Mesendoderm (in vitro differentiated cells): ENCODE results near the gene LCE1B.

ENCODE experiments used
- DNase-seq: peaks from one replicate; pipeline ENCODE4 v3.0.0; 2013
- H2AK5ac ChIP-seq: 2 replicates; pipeline ENCODE4 v1.6.1; 2013; ENCODE audit warnings: low read length, inconsistent platforms
- H2BK120ac ChIP-seq: 2 replicates; pipeline ENCODE4 v1.6.1; 2013; ENCODE audit warnings: low read depth, mild to moderate bottlenecking, low read length, moderate library complexity, mixed read lengths
- H2BK15ac ChIP-seq: replicated peaks from 2 replicates; pipeline ENCODE4 v1.6.1; 2013; ENCODE audit warnings: low read depth, mild to moderate bottlenecking, moderate library complexity
- H2BK5ac ChIP-seq: 2 replicates; pipeline ENCODE4 v1.6.1; 2013; ENCODE audit warnings: low read length, inconsistent platforms
- H3K18ac ChIP-seq: 2 replicates; pipeline ENCODE4 v1.6.1; 2013; ENCODE audit warnings: mild to moderate bottlenecking, low read length, mixed read lengths
- H3K23ac ChIP-seq: one replicate; pipeline ENCODE4 v1.6.1; 2013; ENCODE audit warnings: low read length
- H3K27ac ChIP-seq: 2 replicates; pipeline ENCODE4 v1.5.1; 2013; ENCODE audit warnings: low read depth, mild to moderate bottlenecking, inconsistent platforms, low read length, moderate library complexity
- H3K27me3 ChIP-seq: 2 replicates; pipeline ENCODE4 v1.6.1; 2013; ENCODE audit warnings: low read length, control low read depth, mild to moderate bottlenecking, inconsistent platforms; ENCODE audit not compliant: insufficient read depth, poor library complexity
- H3K36me3 ChIP-seq: 2 replicates; pipeline ENCODE4 v1.6.1; 2013; ENCODE audit warnings: low read length, inconsistent platforms; ENCODE audit not compliant: control insufficient read depth, insufficient read depth
- H3K4ac ChIP-seq: one replicate; pipeline ENCODE4 v1.6.1; 2013; ENCODE audit warnings: low read depth, mild to moderate bottlenecking, low read length, moderate library complexity
- H3K4me1 ChIP-seq: 2 replicates; pipeline ENCODE4 v1.6.1; 2013; ENCODE audit warnings: low read depth, low read length, inconsistent platforms; ENCODE audit not compliant: control insufficient read depth
- H3K4me2 ChIP-seq: 2 replicates; pipeline ENCODE4 v1.6.1; 2013; ENCODE audit warnings: low read length
- H3K4me3 ChIP-seq: 2 replicates; pipeline ENCODE4 v1.5.1; 2013; ENCODE audit warnings: mild to moderate bottlenecking, low read length
- H3K56ac ChIP-seq: one replicate; pipeline ENCODE4 v1.6.1; 2013; ENCODE audit warnings: low read length
- H3K79me1 ChIP-seq: 2 replicates; pipeline ENCODE4 v1.6.1; 2013; ENCODE audit warnings: low read length, inconsistent platforms
- H3K79me2 ChIP-seq: 2 replicates; pipeline ENCODE4 v1.6.1; 2013; ENCODE audit warnings: mild to moderate bottlenecking, low read length; ENCODE audit not compliant: control insufficient read depth, insufficient read depth
- H3K9ac ChIP-seq: 2 replicates; pipeline ENCODE4 v1.6.1; 2013; ENCODE audit warnings: low read length, inconsistent platforms
- H4K5ac ChIP-seq: one replicate; pipeline ENCODE4 v1.6.1; 2013; ENCODE audit warnings: low read length
- H4K8ac ChIP-seq: one replicate; pipeline ENCODE4 v1.6.1; 2013; ENCODE audit warnings: low read depth, mild to moderate bottlenecking, control low read depth, low read length, moderate library complexity
- WGBS: extraction: QIAGEN DNeasy Blood & Tissue Kit; methylation state at CpG from one replicate; pipeline ENCODE4 v1.1.7; 2013; ENCODE audit warnings: low lambda C conversion rate, missing lambda C conversion rate; ENCODE audit not compliant: insufficient coverage; ENCODE audit errors: extremely low coverage; 5-methylcytosine and 5-hydroxymethylcytosine counted together

LCE1B gene

DNA sequence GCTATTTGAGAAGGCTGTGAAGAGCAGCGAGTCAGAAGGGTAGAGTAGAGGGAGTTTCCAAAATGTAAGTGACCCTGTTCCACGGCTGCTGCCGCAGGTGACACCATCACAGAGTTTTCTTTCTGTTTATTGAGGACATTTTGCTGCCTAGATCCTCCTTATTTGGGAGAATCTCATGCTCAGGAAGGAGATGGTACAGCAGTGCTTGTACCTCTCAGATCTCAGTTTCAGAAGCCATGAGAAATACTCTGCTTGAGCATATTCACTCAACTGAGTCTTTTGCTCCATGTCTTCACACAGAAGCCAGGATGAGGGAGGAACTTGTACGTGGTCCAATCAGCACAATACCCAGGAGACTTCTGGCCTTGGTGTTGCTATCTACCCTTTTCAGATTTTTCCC lies 49.6 kb downstream of the LCE1B start:
- H3K23ac ChIP-seq: no peak overlapping the region
- H3K79me2 ChIP-seq: no peaks in the 10 kb centered on the region
- H2BK15ac ChIP-seq: no peak overlapping the region
- H2BK5ac ChIP-seq: no peak overlapping the region
- H4K5ac ChIP-seq: no peak overlapping the region
- H2BK120ac ChIP-seq: no peak overlapping the region
- H3K4me2 ChIP-seq: no peak overlapping the region
- no CpG with 5 or more reads among the region's 4 CpGs for WGBS
- H3K18ac ChIP-seq: no peak overlapping the region
- H3K27ac ChIP-seq: no peak overlapping the region
- H4K8ac ChIP-seq: no peak overlapping the region
- no peak overlapping the region for H3K4me3 ChIP-seq
- H3K56ac ChIP-seq: no peak overlapping the region
- no peak overlapping the region for H3K4ac ChIP-seq
- no peaks in the 10 kb centered on the region for H3K79me1 ChIP-seq
- no peaks in the 10 kb centered on the region for H3K36me3 ChIP-seq
- H3K9ac ChIP-seq: no peak overlapping the region
- H2AK5ac ChIP-seq: no peak overlapping the region
- DNase-seq: no peak
- H3K4me1 ChIP-seq: no peaks in the 10 kb centered on the region
- no peaks in the 10 kb centered on the region for H3K27me3 ChIP-seq
